ENCODE data around the gene HSBP1L1.

The HSBP1L1 gene

DNA sequence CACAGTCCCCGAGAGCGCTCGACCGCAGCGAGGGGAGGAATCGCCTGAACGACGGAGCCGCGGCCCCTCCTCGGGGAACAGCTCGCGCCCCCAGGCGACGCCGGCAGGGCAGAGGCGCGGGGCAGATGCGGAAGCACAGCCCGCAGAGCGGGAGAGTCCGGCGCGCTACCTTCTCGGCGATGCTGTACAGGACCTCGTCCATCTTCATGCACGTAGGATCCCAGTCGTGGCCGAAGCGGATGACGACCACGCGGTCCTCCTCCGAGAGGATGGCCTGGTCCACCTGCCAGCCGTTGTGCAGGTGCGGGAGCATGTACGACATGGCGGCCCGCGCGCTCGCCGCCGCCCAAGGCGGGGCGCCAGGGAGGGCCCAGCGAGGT lies 23.6 kb downstream of the HSBP1L1 start (continued):
- TF ChIP-seq GLIS2 (tag by site-specific recombination; IDR thresholded peaks at IDR 0.05) (peak; percentile 27; the same call in 1 of the 2 replicates), ZNF549 (tag by site-specific recombination; IDR thresholded peaks at IDR 0.05) (no peak), MZF1 (tag by site-specific recombination; IDR thresholded peaks at IDR 0.05; ENCODE audit: borderline replicate concordance) (no peak), ZEB2 (tag by site-specific recombination; IDR thresholded peaks at IDR 0.05) (no peak), ZIC2 (tag by site-specific recombination; IDR thresholded peaks at IDR 0.05) (no peak), ZNF214 (tag by site-specific recombination; IDR thresholded peaks at IDR 0.05; ENCODE audit: borderline replicate concordance) (no peak), ZNF521 (tag by site-specific recombination; IDR thresholded peaks at IDR 0.05) (no peak), ZNF76 (tag by site-specific recombination; IDR thresholded peaks at IDR 0.05; ENCODE audit: borderline replicate concordance, low read depth) (no peak), ZFP69B (tag by site-specific recombination; IDR thresholded peaks at IDR 0.05) (no peak), ZNF596 (tag by site-specific recombination; IDR thresholded peaks at IDR 0.05) (no peak), ZNF621 (tag by site-specific recombination; IDR thresholded peaks at IDR 0.05) (no peak), ZNF585B (tag by site-specific recombination; IDR thresholded peaks at IDR 0.05) (no peak), BCL11B (tag by site-specific recombination; IDR thresholded peaks at IDR 0.05; ENCODE audit: low read depth) (no peak), ZNF600 (tag by site-specific recombination; IDR thresholded peaks at IDR 0.05) (peak; percentile 36; the same call in 1 of the 2 replicates), ZNF645 (tag by site-specific recombination; IDR thresholded peaks at IDR 0.05) (no peak), ZNF404 (tag by site-specific recombination; IDR thresholded peaks at IDR 0.05) (no peak), MEIS1 (CRISPR knock-in tag; IDR thresholded peaks at IDR 0.05; ENCODE audit: borderline replicate concordance) (no peak), ZNF184 (tag by site-specific recombination; IDR thresholded peaks at IDR 0.05) (no peak), MYNN (tag by site-specific recombination; IDR thresholded peaks at IDR 0.05; ENCODE audit: borderline replicate concordance) (no peak), ZNF639 (tag by site-specific recombination; IDR thresholded peaks at IDR 0.05) (no peak), SP3 (tag by site-specific recombination; IDR thresholded peaks at IDR 0.05) (peak; percentile 53), WT1 (tag by site-specific recombination; IDR thresholded peaks at IDR 0.05) (0 out of 2 replicates have a peak, but pooled peaks have one; percentile 25), ZFP3 (tag by site-specific recombination; IDR thresholded peaks at IDR 0.05; ENCODE audit: low read depth) (no peak), ZNF837 (tag by site-specific recombination; IDR thresholded peaks at IDR 0.05) (no peak), ZNF48 (tag by site-specific recombination; IDR thresholded peaks at IDR 0.05) (no peak), YY2 (tag by site-specific recombination; IDR thresholded peaks at IDR 0.05) (no peak; the same call in 1 of the 2 replicates), ZNF112 (tag by site-specific recombination; IDR thresholded peaks at IDR 0.05) (no peak), ZSCAN4 (tag by site-specific recombination; IDR thresholded peaks at IDR 0.05) (no peak), SP7 (tag by site-specific recombination; IDR thresholded peaks at IDR 0.05) (no peak), ZBTB20 (tag by site-specific recombination; IDR thresholded peaks at IDR 0.05) (no peak), ZNF701 (tag by site-specific recombination; IDR thresholded peaks at IDR 0.05) (no peak), ZNF302 (tag by site-specific recombination; IDR thresholded peaks at IDR 0.05; ENCODE audit: low read depth) (no peak), ZNF670 (tag by site-specific recombination; IDR thresholded peaks at IDR 0.05; ENCODE audit: low read depth) (no peak), ZNF610 (tag by site-specific recombination; IDR thresholded peaks at IDR 0.05; ENCODE audit: borderline replicate concordance) (no peak), FEZF1 (tag by site-specific recombination; IDR thresholded peaks at IDR 0.05) (no peak)
- TF ChIP-seq, protein P1, sequence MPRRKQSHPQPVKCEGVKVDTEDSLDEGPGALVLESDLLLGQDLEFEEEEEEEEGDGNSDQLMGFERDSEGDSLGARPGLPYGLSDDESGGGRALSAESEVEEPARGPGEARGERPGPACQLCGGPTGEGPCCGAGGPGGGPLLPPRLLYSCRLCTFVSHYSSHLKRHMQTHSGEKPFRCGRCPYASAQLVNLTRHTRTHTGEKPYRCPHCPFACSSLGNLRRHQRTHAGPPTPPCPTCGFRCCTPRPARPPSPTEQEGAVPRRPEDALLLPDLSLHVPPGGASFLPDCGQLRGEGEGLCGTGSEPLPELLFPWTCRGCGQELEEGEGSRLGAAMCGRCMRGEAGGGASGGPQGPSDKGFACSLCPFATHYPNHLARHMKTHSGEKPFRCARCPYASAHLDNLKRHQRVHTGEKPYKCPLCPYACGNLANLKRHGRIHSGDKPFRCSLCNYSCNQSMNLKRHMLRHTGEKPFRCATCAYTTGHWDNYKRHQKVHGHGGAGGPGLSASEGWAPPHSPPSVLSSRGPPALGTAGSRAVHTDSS (tag by site-specific recombination; IDR thresholded peaks at IDR 0.05) = no peak
- TF ChIP-seq, protein P2, sequence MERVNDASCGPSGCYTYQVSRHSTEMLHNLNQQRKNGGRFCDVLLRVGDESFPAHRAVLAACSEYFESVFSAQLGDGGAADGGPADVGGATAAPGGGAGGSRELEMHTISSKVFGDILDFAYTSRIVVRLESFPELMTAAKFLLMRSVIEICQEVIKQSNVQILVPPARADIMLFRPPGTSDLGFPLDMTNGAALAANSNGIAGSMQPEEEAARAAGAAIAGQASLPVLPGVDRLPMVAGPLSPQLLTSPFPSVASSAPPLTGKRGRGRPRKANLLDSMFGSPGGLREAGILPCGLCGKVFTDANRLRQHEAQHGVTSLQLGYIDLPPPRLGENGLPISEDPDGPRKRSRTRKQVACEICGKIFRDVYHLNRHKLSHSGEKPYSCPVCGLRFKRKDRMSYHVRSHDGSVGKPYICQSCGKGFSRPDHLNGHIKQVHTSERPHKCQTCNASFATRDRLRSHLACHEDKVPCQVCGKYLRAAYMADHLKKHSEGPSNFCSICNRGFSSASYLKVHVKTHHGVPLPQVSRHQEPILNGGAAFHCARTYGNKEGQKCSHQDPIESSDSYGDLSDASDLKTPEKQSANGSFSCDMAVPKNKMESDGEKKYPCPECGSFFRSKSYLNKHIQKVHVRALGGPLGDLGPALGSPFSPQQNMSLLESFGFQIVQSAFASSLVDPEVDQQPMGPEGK (tag by site-specific recombination; IDR thresholded peaks at IDR 0.05) = 0 out of 2 replicates have a peak, but pooled peaks have one; percentile 42

All from HEK293 (cell line).